Measurements from ENCODE around the gene ZNF236. TPM values are rescaled to one million over a fixed set of nuclear protein-coding genes. Genes with fewer than 3 reads are reported as not detected.
"Not testable (repeated sequence)": the region's sequence is repeated elsewhere in the genome, so short reads cannot be mapped to it uniquely, and the experiment has no call there.

Gene ZNF236
- polyA plus RNA-seq, 3 donors from 2014 or later, result 2.2 to 11.5 (median 3.4) TPM

- H3K36me3 Mint-ChIP-seq, result peaks cover 11 to 50% (median 37%) of the 10 kb centered on the region in 3 donors
These were observed 114.5 kb downstream of the ZNF236 start for GRCh38 chr18:76936877-76937276.

DNA sequence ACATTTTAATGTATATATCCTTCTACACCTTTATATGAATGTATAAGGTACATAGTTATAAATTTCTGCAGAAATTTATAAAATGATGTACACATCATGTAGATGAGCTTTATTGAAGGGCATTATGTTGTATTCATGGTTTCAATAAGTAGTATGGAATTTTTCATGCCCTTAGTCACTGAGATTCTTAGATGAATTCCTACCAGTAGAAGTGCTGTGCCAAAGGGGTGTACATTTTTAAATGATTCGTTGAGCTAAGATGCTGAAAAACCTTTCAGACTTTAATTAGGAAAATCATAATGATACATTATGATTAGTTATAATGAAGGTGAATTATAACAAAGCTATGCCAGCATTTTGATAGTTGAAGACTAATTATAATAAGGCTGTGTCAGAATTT lies 115.2 kb downstream of the ZNF236 start:
- peaks cover 7 to 46% (median 34%) of the 10 kb centered on the region in 3 donors for H3K36me3 Mint-ChIP-seq
- no peaks in the 10 kb centered on the region for H3K4me1 Mint-ChIP-seq
- no peak for DNase-seq
- peaks cover 0 to 2% (median 0%) of the 10 kb centered on the region in 3 donors for H3K27me3 Mint-ChIP-seq (ENCODE audit: low read depth in 3 of 3)
- no peak overlapping the region for H3K27ac Mint-ChIP-seq
- H3K4me3 Mint-ChIP-seq, result no peak overlapping the region
- H3K9me3 Mint-ChIP-seq, result no peaks in the 10 kb centered on the region

More at GRCh38 chr18:76936877-76937276, 114.5 kb downstream of the ZNF236 start:
- Mint-ChIP-seq H3K4me3 (no peak overlapping the region), H3K27me3 (ENCODE audit: low read depth in 3 of 3) (peaks cover 0 to 2% (median 0%) of the 10 kb centered on the region in 3 donors), H3K27ac (no peak overlapping the region), H3K4me1 (no peaks in the 10 kb centered on the region), H3K9me3 (no peaks in the 10 kb centered on the region)
- no peak for DNase-seq

GRCh38 chr18:76938619-76939018 lies 116.3 kb downstream of the ZNF236 start:
- H3K27ac Mint-ChIP-seq, result no peak overlapping the region
- H3K4me1 Mint-ChIP-seq, result no peaks in the 10 kb centered on the region
- DNase-seq, result no peak
- peaks cover 7 to 44% (median 31%) of the 10 kb centered on the region in 3 donors for H3K36me3 Mint-ChIP-seq
- peaks cover 0 to 2% (median 0%) of the 10 kb centered on the region in 3 donors for H3K27me3 Mint-ChIP-seq (ENCODE audit: low read depth in 3 of 3)
- no peaks in the 10 kb centered on the region for H3K9me3 Mint-ChIP-seq
- no peak overlapping the region for H3K4me3 Mint-ChIP-seq

DNA sequence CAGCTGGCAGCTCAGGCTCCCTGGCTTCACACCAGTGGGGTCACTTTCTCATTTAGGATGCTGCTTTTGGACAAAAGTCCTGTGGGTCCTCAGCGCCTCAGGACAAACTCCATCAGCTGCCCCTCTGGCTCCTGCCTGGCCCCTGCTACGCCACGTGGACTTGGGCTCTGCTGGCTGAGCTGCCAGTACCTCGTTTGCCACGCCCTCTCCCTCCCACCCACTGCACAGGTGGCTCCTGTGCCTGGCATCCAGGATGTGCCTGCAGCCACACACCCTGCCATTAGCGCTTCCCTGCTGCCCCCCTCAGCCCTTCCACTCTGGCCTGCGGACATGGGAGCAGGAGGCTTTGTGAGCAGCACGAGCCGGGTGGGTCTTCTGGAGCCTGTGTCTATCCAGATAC lies 118.9 kb downstream of the ZNF236 start:
- Mint-ChIP-seq H3K9me3 (peaks cover 0 to 2% (median 0%) of the 10 kb centered on the region in 6 donors), H3K27me3 (ENCODE audit: low read depth in 3 of 3) (peaks cover 0 to 2% (median 0%) of the 10 kb centered on the region in 3 donors), H3K36me3 (peaks cover 13 to 47% (median 23%) of the 10 kb centered on the region in 3 donors), H3K27ac (no peak overlapping the region), H3K4me1 (peaks cover 0 to 3% of the 10 kb centered on the region in 2 donors), H3K4me3 (no peak overlapping the region)
- no peak for DNase-seq

- no peak overlapping the region for H3K4me3 Mint-ChIP-seq
- H3K27ac Mint-ChIP-seq, result no peak overlapping the region
- H3K36me3 Mint-ChIP-seq, result peaks cover 30 to 46% (median 33%) of the 10 kb centered on the region in 3 donors
- H3K27me3 Mint-ChIP-seq (ENCODE audit: low read depth in 3 of 3), result peaks cover 0 to 2% (median 0%) of the 10 kb centered on the region in 3 donors
- DNase-seq, result no peak
- peaks cover 17 to 25% of the 10 kb centered on the region in 2 donors for H3K4me1 Mint-ChIP-seq
- H3K9me3 Mint-ChIP-seq, result peaks cover 0 to 4% (median 0%) of the 10 kb centered on the region in 6 donors
These were observed 121.4 kb downstream of the ZNF236 start for GRCh38 chr18:76943542-76944339.

GRCh38 chr18:76944346-76944745 lies 122.0 kb downstream of the ZNF236 start:
- DNase-seq; H3K27me3 Mint-ChIP-seq (ENCODE audit: low read depth in 3 of 3); H3K4me3 Mint-ChIP-seq; H3K9me3 Mint-ChIP-seq; H3K27ac Mint-ChIP-seq: not testable (repeated sequence)
- Mint-ChIP-seq H3K36me3 (peaks cover 29 to 46% (median 39%) of the 10 kb centered on the region in 3 donors), H3K4me1 (peaks cover 23 to 31% of the 10 kb centered on the region in 2 donors)

GRCh38 chr18:76948345-76948744 lies 126.0 kb downstream of the ZNF236 start:
- Mint-ChIP-seq H3K9me3 (peaks cover 0 to 4% (median 0%) of the 10 kb centered on the region in 6 donors), H3K36me3 (peaks cover 36 to 64% (median 55%) of the 10 kb centered on the region in 3 donors), H3K27ac (peak overlapping the region in 1 of 6 donors; percentile 66), H3K27me3 (ENCODE audit: low read depth in 3 of 3) (no peaks in the 10 kb centered on the region), H3K4me1 (peaks cover 26 to 39% of the 10 kb centered on the region in 2 donors), H3K4me3 (peak overlapping the region; percentile 4 to 48 (median 38))
- DNase-seq, result peak in 2 of 3 donors; percentile 7 to 28

DNA sequence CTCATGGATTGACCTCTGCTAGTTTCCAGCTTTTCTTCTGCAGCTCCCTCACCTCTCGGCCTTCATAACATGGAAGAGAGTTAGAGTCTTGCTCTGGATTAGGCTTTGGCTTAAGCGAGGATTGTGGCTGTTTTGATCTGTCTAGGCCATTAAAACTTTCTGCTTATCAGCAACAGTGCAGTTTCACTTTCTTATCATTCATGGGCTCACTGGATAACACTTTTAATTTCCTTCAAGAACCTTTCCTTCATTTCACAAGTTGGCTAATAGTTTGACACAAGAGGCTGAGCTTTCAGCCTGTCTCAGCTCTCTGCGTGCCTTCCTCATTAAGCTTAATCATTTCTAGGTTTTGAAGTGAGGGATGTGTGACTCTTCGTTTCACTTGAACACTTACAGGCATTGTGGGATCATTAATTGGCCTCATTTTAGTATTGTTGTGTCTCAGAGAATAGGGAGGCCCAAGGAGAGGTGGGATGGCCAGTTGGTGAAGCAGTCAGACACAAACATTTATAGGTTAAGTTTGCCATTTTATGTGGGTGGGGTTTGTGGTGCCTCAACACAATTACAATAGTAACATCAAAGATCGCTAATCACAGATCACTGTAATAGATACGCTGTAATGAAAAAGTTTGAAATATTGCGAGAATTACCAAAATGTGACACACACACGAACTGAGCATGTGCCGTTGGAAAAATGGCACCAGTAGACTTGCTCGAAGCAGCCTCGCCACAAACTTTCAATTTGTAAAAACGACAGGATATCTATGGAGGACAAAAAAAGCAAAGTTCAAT lies 129.3 kb downstream of the ZNF236 start:
- no peaks in the 10 kb centered on the region for H3K27me3 Mint-ChIP-seq (ENCODE audit: low read depth in 3 of 3)
- peaks cover 30 to 49% (median 45%) of the 10 kb centered on the region in 3 donors for H3K36me3 Mint-ChIP-seq
- H3K27ac Mint-ChIP-seq, result peak overlapping the region in 2 of 6 donors; percentile 53 to 72
- H3K4me1 Mint-ChIP-seq, result peaks cover 25 to 33% of the 10 kb centered on the region in 2 donors
- H3K4me3 Mint-ChIP-seq, result no peak overlapping the region
- DNase-seq, result no peak
- no peaks in the 10 kb centered on the region for H3K9me3 Mint-ChIP-seq

GRCh38 chr18:76952747-76953146 lies 130.4 kb downstream of the ZNF236 start:
- Mint-ChIP-seq H3K36me3 (peaks cover 24 to 51% (median 40%) of the 10 kb centered on the region in 3 donors), H3K9me3 (no peaks in the 10 kb centered on the region), H3K4me3 (no peak overlapping the region), H3K27ac (peak overlapping the region in 1 of 6 donors; percentile 30), H3K27me3 (ENCODE audit: low read depth in 3 of 3) (peaks cover 0 to 2% (median 0%) of the 10 kb centered on the region in 3 donors), H3K4me1 (peaks cover 27 to 32% of the 10 kb centered on the region in 2 donors)
- no peak for DNase-seq

DNA sequence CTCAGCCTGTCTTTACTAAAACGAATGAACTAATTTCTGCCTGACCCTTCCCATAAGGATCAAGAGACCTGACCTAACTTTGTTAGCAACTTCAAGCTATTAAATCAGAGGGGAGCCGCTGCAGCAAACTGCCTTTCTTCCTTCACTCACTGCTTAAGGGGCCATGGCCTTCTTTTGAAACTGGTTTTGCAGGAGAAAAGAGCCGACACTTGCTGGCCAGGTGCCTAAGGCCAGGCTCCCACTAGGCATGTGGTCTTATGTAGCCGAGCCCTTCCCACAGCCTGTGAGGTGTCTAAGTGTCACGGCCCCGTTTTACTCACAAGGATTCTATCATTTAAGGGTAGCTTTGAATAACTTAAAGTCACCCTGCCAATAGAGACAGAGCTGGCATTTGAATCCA lies 130.8 kb downstream of the ZNF236 start:
- H3K36me3 Mint-ChIP-seq, result peaks cover 20 to 47% (median 37%) of the 10 kb centered on the region in 3 donors
- no peak for DNase-seq
- H3K4me3 Mint-ChIP-seq, result no peak overlapping the region
- peak overlapping the region in 1 of 6 donors; percentile 30 for H3K27ac Mint-ChIP-seq
- no peaks in the 10 kb centered on the region for H3K9me3 Mint-ChIP-seq
- H3K27me3 Mint-ChIP-seq (ENCODE audit: low read depth in 3 of 3), result peaks cover 0 to 2% (median 0%) of the 10 kb centered on the region in 3 donors
- H3K4me1 Mint-ChIP-seq, result peaks cover 23 to 30% of the 10 kb centered on the region in 2 donors

- Mint-ChIP-seq H3K27me3 (ENCODE audit: low read depth in 3 of 3) (peaks cover 0 to 2% (median 0%) of the 10 kb centered on the region in 3 donors), H3K9me3 (no peaks in the 10 kb centered on the region), H3K4me3 (no peak overlapping the region), H3K36me3 (peaks cover 18 to 42% (median 31%) of the 10 kb centered on the region in 3 donors), H3K4me1 (peaks cover 17 to 24% of the 10 kb centered on the region in 2 donors), H3K27ac (no peak overlapping the region)
- no peak for DNase-seq
These were observed 131.4 kb downstream of the ZNF236 start for GRCh38 chr18:76953583-76954233.

- Mint-ChIP-seq H3K9me3 (no peaks in the 10 kb centered on the region), H3K36me3 (peaks cover 23 to 52% (median 25%) of the 10 kb centered on the region in 3 donors), H3K4me3 (no peak overlapping the region), H3K27me3 (ENCODE audit: low read depth in 3 of 3) (peaks cover 0 to 2% (median 0%) of the 10 kb centered on the region in 3 donors), H3K4me1 (peaks cover 10 to 17% of the 10 kb centered on the region in 2 donors), H3K27ac (no peak overlapping the region)
- no peak for DNase-seq
These were observed 133.3 kb downstream of the ZNF236 start for GRCh38 chr18:76955524-76956170.

- Mint-ChIP-seq H3K4me3 (no peak overlapping the region), H3K27ac (no peak overlapping the region), H3K27me3 (ENCODE audit: low read depth in 3 of 3) (peaks cover 0 to 2% (median 0%) of the 10 kb centered on the region in 3 donors)
These were observed 134.3 kb downstream of the ZNF236 start for GRCh38 chr18:76956648-76957047.

More at GRCh38 chr18:76956648-76957047, 134.3 kb downstream of the ZNF236 start:
- Mint-ChIP-seq H3K36me3 (peaks cover 26 to 55% (median 30%) of the 10 kb centered on the region in 3 donors), H3K4me1 (peaks cover 8 to 11% of the 10 kb centered on the region in 2 donors), H3K9me3 (no peaks in the 10 kb centered on the region)
- no peak for DNase-seq

Measured in immature natural killer cell (primary cell).